GM18868 (cell line): ENCODE measurements around the gene ARL5B.

Source experiments
- ATAC-seq: cut with Tn5 transposase; IDR thresholded peaks from one replicate; pipeline ENCODE4 v1.9.1; 2021; ENCODE audit warnings: mild to moderate bottlenecking, moderate library complexity; ENCODE audit not compliant: unreplicated experiment

Gene ARL5B

DNA sequence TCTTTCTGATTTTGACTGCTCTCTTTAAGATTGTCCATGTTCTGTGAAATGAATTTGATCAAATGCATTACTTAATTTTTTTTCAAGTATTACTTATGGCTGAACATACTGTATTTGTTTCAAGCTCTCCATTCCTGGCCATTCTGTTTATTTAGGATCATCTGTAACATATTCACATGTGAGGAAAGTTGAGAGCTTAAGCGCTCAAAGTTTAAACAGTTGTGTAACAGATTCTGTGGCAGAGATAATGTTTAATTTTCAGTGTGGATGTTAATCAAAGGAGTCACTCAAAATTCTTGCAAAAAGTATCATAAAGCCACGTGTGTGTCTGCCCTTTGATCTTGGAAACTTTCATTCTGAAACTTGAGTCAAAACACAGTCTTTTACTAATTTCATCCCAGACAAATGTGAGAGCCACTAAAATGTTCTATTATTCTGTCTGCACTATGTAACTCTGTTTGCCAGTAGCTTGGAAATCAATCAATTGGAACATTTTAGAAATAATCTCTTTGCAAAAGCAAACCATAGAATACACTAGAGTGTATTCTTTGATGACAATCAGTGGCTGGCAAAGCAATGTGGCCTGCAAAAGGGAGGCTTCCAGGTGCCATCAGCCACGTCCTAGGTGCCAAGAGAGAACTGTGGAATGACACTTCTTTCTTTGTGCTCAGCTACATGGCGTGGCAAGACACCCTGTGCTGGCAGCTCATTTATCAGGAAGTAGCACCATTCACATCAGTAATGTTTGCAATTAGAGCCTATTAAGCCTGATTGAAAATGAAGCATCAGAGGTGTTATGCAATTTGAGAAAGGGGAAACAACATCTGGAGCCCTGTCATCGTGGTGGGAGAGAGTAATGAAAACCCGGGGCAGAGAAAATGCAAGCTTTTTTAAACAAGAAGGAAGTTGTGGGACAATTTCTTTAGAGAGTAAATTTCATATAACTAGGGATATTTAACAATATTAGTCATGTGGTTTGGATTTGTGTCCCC, 40.9 kb downstream of the ARL5B start:
- ATAC-seq = no peak

- ATAC-seq = no peak
Observed at GRCh38 chr10:18703521-18703920, 44.3 kb downstream of the ARL5B start.

DNA sequence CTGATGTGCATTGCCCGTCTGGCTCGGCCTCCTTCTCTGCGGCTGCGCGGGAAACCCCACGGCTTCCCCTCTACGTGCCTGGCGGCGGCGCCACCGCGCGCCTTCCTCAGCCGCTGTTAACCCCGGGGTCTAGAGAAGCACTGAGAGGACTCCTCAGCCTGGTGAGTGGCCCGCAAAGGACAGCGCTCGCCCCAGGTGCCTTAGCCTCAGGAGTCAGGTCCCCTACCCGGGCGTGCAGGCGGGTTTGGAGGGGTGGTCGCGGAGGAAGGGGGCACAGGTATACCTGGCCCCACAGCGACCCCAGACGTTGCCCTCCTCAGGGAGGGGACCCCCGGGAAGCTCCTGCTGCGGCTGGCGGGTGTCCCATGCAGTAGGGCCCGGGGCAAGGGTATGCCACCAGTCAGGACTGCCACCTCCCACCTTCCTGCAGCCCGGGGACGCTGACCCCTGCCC, 51.0 kb downstream of the ARL5B start:
- ATAC-seq = no peak

DNA sequence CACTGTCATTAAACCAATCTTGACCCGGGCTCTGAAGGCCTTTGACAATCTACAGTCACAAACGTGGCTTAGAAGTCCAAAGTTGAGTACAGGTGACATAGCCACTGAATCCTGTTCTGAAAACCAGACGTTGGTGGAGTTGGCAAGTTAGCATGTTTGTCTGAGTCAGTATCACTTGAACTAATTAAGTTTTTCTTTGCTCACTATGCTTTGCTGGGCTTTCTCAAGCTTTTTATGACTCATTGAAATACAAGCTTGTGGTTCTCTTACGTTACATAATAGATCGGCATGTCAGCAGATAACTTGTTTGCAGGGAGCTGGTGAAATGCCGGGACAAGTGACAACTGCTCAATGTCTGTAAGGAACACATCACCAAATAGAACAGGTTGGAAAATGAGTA, 53.8 kb downstream of the ARL5B start:
- no peak for ATAC-seq

GRCh38 chr10:18718991-18719390, 59.8 kb downstream of the ARL5B start:
- no peak for ATAC-seq

DNA sequence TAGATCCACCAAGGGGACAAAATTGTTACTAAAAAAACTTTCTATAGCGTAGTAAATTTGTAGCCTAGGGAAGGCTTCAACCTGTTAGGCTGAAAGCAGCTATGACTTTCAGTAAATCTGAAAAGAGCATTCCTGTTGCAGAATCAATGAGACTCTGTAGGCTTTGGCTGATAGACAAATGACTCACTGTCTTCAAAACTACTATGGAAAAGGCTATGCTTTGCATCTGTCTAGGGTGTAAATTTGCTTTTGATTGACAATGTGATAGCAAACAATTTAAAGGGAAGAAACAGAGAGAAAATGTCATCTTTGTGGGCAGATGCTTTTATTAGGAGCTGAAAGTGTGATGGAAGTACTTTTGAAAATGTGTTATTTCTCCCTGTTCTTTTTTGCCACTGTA, 60.6 kb downstream of the ARL5B start:
- no peak for ATAC-seq

- ATAC-seq = no peak
Observed at GRCh38 chr10:18721067-18721466, 61.8 kb downstream of the ARL5B start.

GRCh38 chr10:18723801-18724200, 64.6 kb downstream of the ARL5B start:
- no peak for ATAC-seq
